ENCODE measurements around the gene CHMP4A. TPM values are rescaled to one million over a fixed set of nuclear protein-coding genes. Genes with fewer than 3 reads are reported as not detected.

The CHMP4A gene
- total and polyA plus RNA-seq, 2 of the 13 experiments (the other 11 are each of a cell fraction or from before 2014, with no cell fraction given) = 83.6 to 113 TPM

DNA sequence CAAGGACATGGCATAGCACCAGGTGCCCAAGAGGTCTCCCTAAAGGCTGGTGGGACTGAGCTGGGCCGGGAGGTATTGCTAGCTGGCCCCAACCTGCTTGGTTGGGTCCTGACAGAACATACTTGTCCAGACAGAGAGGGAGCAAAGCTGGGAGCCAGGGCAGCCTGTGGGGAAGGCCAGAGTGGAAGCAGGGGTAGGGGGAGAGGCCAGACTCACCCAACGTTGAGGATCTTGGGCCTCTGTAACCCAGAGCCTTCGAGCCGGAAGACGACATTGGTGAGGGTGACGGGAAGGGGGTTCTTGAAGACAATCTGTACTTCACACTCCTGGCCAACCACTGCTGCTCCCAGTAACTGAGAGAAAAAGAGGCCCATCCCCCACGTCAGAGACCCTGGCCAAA lies 40.6 kb upstream of the CHMP4A start:
- Histone ChIP-seq H3K4me1 (ENCODE audit: insufficient read depth, low read length) (peaks cover 39% of the 10 kb centered on the region), H3K4me2 (ENCODE audit: low read depth, low read length) (no peak overlapping the region), H3K4me3 (replicated peaks in 1 of 3; ENCODE audit: insufficient read depth in 1 of 3, low read depth in 2 of 3, low read length in 3 of 3) (no peak overlapping the region), H3K79me2 (ENCODE audit: insufficient read depth, low read length) (no peaks in the 10 kb centered on the region), H4K20me1 (ENCODE audit: insufficient read depth, low read length) (no peaks in the 10 kb centered on the region), H2AFZ (ENCODE audit: low read length) (no peak overlapping the region), H3K27ac (ENCODE audit: extremely low read length, insufficient read depth, low read length) (no peak overlapping the region), H3K27me3 (ENCODE audit: control insufficient read depth in 1 of 2, insufficient read depth in 2 of 2, low read length in 2 of 2) (no peaks in the 10 kb centered on the region), H3K36me3 (replicated peaks in 1 of 2; ENCODE audit: control insufficient read depth in 1 of 2, insufficient read depth in 2 of 2, low read length in 2 of 2) (peaks cover 0 to 1% of the 10 kb centered on the region in 2 experiments; a peak in 1 of 5 replicates), H3K9ac (ENCODE audit: insufficient read depth, low read depth, low read length) (no peak overlapping the region), H3K9me3 (ENCODE audit: low read length) (no peaks in the 10 kb centered on the region)
- TF ChIP-seq ZFP82 (CRISPR knock-in tag; IDR thresholded peaks at IDR 0.05; ENCODE audit: borderline replicate concordance) (no peak), U2AF2 (IDR thresholded peaks at IDR 0.05; ENCODE audit: low read depth, low read length) (no peak), MXI1 (IDR thresholded peaks at IDR 0.05; ENCODE audit: borderline replicate concordance, low read depth, low read length) (no peak), ZNF136 (CRISPR knock-in tag; IDR thresholded peaks at IDR 0.05; ENCODE audit: low read depth) (no peak), HCFC1 (IDR thresholded peaks at IDR 0.05; ENCODE audit: low read depth, low read length) (peak; percentile 17; the same call in 1 of the 2 replicates), SAFB2 (CRISPR knock-in tag; IDR thresholded peaks at IDR 0.05; ENCODE audit: borderline replicate concordance, low read depth) (no peak)
- TF ChIP-seq, protein P1, sequence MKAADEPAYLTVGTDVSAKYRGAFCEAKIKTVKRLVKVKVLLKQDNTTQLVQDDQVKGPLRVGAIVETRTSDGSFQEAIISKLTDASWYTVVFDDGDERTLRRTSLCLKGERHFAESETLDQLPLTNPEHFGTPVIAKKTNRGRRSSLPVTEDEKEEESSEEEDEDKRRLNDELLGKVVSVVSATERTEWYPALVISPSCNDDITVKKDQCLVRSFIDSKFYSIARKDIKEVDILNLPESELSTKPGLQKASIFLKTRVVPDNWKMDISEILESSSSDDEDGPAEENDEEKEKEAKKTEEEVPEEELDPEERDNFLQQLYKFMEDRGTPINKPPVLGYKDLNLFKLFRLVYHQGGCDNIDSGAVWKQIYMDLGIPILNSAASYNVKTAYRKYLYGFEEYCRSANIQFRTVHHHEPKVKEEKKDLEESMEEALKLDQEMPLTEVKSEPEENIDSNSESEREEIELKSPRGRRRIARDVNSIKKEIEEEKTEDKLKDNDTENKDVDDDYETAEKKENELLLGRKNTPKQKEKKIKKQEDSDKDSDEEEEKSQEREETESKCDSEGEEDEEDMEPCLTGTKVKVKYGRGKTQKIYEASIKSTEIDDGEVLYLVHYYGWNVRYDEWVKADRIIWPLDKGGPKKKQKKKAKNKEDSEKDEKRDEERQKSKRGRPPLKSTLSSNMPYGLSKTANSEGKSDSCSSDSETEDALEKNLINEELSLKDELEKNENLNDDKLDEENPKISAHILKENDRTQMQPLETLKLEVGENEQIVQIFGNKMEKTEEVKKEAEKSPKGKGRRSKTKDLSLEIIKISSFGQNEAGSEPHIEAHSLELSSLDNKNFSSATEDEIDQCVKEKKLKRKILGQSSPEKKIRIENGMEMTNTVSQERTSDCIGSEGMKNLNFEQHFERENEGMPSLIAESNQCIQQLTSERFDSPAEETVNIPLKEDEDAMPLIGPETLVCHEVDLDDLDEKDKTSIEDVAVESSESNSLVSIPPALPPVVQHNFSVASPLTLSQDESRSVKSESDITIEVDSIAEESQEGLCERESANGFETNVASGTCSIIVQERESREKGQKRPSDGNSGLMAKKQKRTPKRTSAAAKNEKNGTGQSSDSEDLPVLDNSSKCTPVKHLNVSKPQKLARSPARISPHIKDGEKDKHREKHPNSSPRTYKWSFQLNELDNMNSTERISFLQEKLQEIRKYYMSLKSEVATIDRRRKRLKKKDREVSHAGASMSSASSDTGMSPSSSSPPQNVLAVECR (CRISPR knock-in tag; IDR thresholded peaks at IDR 0.05; ENCODE audit: borderline replicate concordance) = peak; percentile 12; the same call in 1 of the 2 replicates
- TF ChIP-seq, protein P2, sequence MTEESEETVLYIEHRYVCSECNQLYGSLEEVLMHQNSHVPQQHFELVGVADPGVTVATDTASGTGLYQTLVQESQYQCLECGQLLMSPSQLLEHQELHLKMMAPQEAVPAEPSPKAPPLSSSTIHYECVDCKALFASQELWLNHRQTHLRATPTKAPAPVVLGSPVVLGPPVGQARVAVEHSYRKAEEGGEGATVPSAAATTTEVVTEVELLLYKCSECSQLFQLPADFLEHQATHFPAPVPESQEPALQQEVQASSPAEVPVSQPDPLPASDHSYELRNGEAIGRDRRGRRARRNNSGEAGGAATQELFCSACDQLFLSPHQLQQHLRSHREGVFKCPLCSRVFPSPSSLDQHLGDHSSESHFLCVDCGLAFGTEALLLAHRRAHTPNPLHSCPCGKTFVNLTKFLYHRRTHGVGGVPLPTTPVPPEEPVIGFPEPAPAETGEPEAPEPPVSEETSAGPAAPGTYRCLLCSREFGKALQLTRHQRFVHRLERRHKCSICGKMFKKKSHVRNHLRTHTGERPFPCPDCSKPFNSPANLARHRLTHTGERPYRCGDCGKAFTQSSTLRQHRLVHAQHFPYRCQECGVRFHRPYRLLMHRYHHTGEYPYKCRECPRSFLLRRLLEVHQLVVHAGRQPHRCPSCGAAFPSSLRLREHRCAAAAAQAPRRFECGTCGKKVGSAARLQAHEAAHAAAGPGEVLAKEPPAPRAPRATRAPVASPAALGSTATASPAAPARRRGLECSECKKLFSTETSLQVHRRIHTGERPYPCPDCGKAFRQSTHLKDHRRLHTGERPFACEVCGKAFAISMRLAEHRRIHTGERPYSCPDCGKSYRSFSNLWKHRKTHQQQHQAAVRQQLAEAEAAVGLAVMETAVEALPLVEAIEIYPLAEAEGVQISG (CRISPR knock-in tag; IDR thresholded peaks at IDR 0.05) = peak; percentile 18; the same call in 1 of the 2 replicates
- TF ChIP-seq, protein P3, sequence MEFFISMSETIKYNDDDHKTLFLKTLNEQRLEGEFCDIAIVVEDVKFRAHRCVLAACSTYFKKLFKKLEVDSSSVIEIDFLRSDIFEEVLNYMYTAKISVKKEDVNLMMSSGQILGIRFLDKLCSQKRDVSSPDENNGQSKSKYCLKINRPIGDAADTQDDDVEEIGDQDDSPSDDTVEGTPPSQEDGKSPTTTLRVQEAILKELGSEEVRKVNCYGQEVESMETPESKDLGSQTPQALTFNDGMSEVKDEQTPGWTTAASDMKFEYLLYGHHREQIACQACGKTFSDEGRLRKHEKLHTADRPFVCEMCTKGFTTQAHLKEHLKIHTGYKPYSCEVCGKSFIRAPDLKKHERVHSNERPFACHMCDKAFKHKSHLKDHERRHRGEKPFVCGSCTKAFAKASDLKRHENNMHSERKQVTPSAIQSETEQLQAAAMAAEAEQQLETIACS (CRISPR knock-in tag; IDR thresholded peaks at IDR 0.05) = 0 out of 2 replicates have a peak, but pooled peaks have one; percentile 27
- in situ Hi-C loops (cut with HindIII; ENCODE audit: extremely low pct_ligation_motif_present, low pct_unique_long_range_greater_than_20kb) = no loop called here
- FAIRE-seq (no peak), DNase-seq (ENCODE audit: low spot score) (no peak), ATAC-seq (no peak)
- intact Hi-C loops (cut with micrococcal nuclease; ENCODE audit: unreplicated experiment) = no loop called here
- BruUV-seq (replicated peaks) = no TSS peak
- ChIA-PET CTCF (ENCODE audit: low intra/inter-chr PET ratio, low total read pairs) (no interaction called here), POLR2A (interaction anchor here (1.7 to 13.2 kb wide), 5 partner anchors 11 to 58 kb away, joined by 4 to 254 read pairs (median 21); partner anchors contain the start of genes CHMP4A, DHRS1, NOP9 and RABGGTA)
- 94% methylated on average over 7 of the region's 7 CpGs for WGBS (ENCODE audit: low lambda C conversion rate)

Data from HepG2 (cell line).